Measurements from ENCODE around the gene CBLN4.

CBLN4 gene

DNA sequence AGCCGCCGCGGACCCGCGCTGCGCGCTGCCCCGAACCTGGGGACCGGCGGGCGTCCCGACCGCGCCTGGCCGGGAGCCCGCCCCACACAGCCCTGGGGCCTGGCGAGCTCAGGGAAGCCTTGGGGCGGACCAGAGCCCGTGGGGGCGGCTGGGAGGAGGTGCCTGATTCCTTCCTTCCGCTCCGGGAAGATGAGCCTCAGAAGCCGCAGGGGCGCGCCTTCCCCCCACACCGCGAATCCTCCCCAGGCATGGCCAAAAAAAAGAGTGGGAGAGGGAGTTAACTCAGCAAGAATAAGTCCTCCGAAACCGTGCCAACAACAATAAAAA, at the start of gene CBLN4:
TSS of gene CBLN4 (minus strand) at position 131 of the 327 bp plus-strand sequence. CDS start 1,348 bp downstream, outside the sequence.
- DNase-seq = no peak

GRCh38 chr20:56043227-56043626, 37.9 kb upstream of the CBLN4 start:
- no peak for DNase-seq

GRCh38 chr20:56032251-56032650, 26.9 kb upstream of the CBLN4 start:
- no peak for DNase-seq

GRCh38 chr20:56018716-56019115, 13.4 kb upstream of the CBLN4 start:
- DNase-seq = no peak

GRCh38 chr20:56018194-56018593, 12.9 kb upstream of the CBLN4 start:
- DNase-seq = no peak

- no peak for DNase-seq
Observed at GRCh38 chr20:56017560-56017959, 12.2 kb upstream of the CBLN4 start.

DNA sequence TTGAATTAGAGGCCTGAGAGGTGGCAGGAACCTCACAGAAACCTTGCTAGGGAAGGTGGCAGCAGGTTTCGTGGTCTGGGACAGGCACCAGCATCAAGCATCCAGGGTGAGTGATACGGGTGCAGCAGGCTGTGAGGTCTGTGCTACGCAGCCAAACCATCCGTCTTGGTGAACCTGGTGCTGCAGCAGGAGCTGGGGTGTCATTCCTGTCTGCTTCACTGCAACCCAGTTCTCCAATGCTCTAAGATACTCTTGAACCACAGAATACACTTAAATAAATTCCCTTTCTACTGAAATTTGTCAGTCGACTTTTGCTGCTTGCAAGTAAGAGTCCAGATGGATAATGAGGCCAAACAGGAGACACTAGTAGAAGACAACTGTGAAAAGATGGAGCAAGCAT, 9.7 kb upstream of the CBLN4 start:
- no peak for DNase-seq

DNA sequence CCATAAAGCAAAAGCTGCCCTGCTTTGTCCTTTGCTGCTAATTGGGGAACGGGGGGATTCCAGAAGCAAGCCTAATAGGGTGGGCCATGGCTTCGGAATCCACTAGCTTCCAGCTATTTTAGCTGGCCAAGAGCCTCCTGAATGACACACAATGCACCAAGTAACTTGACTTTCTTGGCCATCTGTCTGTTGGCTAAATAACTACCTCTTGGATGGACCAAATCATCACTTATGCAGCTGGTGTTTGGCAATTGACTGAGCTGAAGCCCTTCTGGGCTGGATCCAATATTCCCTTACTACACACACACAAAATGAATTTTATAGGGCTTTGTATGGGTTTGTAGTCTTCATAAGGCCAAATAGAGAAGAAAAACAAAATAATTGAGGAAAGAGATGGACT, 8.8 kb upstream of the CBLN4 start:
- DNase-seq = no peak

DNA sequence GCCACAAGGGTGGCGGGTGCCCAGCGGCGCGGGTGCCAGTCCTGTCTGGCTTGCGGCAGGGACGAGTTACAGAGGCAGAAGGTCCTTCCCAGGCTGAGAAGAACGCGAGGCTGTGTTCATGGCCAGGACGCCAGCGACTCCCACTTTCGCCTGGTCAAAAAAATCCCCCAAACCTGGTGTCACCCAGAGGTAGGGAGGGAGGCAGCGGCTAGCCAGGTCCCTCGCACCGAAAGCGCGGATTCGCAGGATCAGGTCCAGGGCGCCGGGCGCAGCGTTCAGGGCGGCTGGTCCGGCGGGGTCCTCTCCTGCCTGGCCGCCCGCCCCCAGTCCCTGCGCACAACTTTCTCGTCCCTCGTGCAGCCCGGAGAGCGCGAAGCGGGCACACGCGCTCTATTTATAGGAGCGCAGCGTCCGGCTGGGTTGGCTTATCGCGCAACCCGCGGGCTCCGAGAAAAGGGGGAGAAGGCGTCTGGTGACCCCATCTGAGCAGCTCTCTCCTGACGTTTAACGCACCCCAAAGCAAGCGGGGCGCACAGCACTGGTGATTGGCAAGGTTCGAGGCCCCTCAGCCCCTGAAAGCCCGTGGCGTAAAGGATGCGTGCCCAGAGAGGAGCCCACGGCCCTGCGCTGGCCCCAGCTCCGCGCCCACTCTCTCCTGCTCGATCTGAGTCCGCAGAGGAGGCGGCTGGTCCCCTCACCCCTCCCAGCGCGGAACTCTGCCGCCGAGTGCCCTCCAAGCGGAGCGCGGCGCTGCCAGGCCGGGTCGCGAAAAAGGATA, 519 bp downstream of the CBLN4 start:
- no peak for DNase-seq

DNA sequence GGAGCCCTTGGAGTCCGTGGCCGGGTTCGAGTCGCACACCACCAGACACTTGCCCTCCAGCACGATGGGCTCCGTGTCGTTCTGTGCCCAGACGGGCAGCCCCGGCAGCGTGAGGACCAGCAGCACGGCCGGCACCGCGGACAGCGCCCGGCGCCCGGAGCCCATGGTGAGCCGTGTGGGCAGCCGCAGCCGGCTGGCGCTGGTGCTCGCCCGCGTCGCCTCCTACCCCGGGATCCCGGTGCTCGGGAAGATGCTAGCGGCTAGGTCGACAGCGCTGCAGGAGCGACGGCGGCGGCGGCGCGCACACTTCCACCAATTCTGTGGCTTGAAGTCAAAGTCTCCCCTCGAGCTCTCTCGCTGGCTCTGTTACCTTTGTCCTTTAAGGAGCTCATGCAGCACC, 1.3 kb downstream of the CBLN4 start:
- DNase-seq = no peak

DNA sequence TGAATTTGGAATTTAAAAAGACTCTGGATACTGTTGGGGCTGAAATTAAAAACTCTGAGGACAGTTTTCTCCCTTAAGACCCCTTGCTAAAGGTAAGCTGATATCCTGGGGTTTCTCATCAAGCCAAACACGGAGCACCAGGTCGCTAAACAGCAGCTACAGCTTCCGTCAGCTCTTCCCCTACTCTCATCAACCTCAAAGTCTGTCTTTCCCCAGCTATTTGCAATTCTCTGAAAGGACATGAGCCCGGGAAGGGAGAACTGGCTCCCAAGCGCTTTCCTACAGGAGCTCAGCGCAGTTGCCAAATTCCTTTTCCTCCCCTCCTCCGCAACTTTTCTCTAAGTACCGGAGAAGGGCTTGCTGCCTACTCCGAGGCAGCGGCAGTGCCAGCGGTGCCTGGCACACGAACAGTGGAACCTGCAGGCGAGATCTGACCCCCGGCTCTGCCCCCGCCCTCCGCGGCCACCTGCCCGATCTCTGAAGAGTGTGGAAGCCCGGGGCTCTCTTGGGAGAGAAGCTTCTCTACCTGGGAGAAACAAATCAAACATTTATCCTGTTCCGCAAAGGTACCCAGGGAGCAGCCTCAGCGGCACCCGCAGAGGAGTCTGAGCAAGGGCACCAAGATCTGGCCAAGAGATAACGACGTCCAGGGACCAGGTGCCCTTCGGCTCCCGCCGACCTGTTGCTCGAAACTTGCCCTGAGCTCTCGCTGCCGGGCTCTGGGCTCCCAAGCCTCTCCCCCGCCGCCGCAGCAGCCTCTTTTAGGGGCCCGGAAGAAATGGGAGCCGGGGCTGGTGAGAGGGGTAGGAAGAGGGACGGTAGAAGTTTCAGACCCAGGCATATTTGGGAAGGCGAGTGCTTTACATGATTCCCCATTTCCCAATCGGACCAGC, 2.2 kb downstream of the CBLN4 start:
- DNase-seq = no peak

- DNase-seq = no peak
Observed at GRCh38 chr20:56001890-56002289, 3.4 kb downstream of the CBLN4 start.

GRCh38 chr20:56001106-56001785, 4.1 kb downstream of the CBLN4 start:
- DNase-seq = no peak

GRCh38 chr20:55978550-55978949, 26.8 kb downstream of the CBLN4 start:
- DNase-seq = no peak

- DNase-seq = no peak
Observed at GRCh38 chr20:55977690-55978459, 27.4 kb downstream of the CBLN4 start.

DNA sequence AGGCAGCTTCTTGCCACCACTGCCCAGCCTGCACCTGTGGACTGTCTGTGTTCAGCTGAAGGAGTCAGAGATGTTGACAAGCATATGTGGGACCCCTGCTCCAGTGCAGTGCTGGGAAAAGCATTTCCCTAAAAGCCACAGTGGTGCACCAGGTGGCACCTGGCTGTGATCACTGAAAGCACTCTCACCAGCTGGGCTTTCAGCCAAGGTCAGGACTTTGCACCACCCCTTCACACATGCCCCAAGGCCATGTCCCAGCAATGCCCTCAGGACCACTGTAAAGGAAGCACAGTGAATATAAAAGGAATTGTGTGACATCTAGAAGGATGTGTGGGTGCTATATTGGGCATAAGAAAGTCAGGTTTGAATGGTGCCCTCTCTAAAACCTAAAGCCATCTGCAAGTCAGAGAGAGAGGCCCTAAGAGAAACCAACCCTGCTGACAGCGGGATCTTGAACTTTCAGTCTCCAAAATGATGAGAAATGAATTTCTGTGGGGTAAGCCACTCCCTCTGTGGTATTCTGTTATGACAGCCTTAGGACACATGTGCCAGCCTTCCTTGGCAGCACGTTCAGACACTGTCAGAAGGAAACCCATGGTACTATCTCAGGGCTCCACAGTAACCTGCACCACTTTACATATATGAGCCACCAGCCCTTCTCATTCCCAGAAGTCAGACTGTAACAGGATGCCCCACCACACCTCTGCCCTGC, 30.7 kb downstream of the CBLN4 start:
- DNase-seq = no peak

DNA sequence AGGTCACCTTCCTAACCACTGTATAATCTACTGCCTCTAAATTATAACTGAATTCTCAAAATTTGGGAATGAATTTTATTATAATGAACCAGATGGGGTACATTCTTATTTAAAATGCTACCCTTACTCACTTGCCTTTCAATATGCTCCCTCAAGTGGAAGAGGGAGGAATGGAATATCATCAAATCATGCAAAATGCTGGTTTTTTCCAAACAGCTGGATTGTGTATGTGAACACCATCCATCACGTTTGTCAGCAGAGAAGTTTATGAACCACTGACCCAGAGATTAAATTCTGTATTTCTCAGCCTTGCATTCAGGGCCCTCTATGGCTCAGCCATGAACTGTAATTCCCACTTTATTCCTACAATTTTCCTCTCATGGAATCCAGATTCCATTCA, 40.5 kb downstream of the CBLN4 start:
- DNase-seq = no peak

GRCh38 chr20:55961376-55962330, 43.7 kb downstream of the CBLN4 start:
- DNase-seq = no peak

DNA sequence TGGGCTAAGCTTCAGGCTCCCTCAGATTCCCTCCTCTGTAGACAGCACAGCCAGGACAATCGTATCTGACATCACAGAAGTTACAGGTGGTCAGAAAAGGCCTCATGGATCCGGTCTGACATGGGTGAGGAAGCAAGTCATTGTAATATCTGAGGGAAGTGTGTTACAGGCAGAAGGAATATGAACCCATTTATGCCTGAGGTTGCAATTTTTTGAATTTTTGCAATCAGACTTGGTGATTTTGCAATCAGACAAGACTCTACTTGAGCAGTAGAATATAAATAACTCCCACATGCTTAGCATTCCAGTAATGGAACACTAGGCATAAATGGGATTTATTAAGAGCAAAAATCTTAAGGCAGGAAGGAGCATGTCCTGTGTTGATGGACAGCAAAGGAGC, 52.1 kb downstream of the CBLN4 start:
- no peak for DNase-seq

GRCh38 chr20:55947701-55948100, 57.6 kb downstream of the CBLN4 start:
- no peak for DNase-seq

All from activated naive CD4-positive, alpha-beta T cell treated with anti-CD3 and anti-CD28 coated beads, Interleukin-2, amount 50 U/mL, for 16 hours (primary cell).